GM21447 (cell line): ENCODE data around the gene SHISA7.
"Not testable (repeated sequence)": the region's sequence is repeated elsewhere in the genome, so short reads cannot be mapped to it uniquely, and the experiment has no call there.

Experiments used
- ATAC-seq: cut with Tn5 transposase; IDR thresholded peaks from one replicate; pipeline ENCODE4 v1.9.1; 2021; ENCODE audit not compliant: unreplicated experiment

SHISA7 gene

DNA sequence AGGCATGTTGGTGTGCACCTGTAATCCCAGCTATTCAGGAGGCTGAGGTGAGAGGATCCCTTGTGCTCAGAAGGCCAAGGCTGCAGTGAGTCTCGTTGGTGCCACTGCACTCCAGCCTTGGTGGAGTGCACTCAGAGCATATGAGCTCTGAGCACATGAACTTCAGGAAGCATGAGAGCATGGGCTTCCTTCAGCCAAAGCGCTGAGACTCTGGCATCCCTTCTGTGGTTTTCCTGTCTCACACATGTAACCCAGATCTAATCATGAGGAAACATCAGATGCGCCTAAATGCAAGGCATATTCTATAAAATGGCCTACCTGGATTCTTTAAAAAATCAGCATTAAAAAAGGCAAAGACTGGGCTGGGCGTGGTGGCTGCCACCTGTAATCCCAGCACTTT, 21.8 kb downstream of the SHISA7 start:
- ATAC-seq, result not testable (repeated sequence)

DNA sequence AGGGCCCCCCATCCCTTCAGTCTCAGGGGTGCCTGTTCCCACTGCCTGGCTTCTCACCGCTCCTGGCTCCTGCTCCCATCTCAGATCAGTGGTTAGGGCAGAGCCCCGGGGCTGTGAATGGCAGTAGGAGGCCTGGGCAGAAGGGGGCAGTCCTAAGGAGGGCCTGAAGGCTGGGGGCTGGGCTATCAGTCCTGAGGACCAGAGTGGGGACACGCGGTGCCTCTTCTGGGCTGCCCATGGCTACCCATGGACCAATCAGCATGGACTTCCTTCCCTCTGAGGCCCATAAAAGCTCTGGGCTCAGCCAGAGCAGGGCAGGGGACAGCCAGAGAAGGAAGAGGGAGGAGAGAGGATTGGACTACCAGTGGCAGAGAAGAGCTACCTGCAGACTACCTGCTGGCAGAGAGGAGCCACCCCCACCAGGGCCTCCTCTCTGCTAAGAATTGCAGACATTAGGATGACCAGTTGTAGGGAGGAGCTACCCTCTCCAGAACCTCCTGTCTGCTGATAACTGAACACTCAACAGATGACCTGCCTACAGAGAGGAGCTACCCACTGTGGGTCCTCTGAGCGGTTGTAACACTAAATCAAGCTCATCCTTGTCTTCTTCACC, 23.4 kb downstream of the SHISA7 start:
- no peak for ATAC-seq

DNA sequence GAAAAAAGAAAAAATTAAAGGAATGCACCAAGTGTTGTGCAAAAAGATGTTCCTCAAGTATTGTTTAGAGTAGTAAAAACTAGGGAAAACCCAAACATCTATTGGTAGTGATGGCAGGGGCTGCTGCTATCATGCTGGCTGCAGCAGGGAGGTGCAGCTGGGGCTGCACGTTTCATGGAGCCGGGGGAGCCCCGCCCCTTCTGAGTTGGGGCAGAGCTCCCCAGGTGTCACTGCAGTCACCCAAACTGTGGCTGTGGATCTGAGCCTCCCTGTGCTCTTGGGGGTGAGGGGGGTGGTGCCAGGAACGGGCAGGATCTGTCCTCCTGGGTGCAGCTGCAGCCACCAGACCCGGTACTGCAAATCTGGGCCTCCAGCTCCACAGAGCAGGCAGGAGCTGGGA, 24.0 kb downstream of the SHISA7 start:
- no peak for ATAC-seq

DNA sequence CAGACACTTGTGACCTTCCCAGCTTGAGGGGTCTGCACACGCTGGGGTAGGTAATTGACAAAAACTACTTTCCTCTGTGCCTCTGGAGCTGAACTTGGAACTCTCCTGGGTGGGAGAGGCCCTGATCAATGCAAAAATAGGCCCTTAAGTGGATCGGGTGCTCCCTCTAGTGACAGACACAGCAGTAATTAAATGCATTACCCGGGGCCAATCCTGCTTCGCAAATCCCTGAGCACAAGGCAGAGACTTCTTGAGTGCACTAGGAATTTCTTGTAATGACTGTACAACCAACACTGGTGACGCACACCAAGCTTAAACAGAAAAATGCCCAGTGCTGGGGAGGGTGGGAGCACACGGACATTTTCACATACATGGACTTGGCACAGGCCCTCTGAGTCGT, 24.9 kb downstream of the SHISA7 start:
- ATAC-seq, result no peak

DNA sequence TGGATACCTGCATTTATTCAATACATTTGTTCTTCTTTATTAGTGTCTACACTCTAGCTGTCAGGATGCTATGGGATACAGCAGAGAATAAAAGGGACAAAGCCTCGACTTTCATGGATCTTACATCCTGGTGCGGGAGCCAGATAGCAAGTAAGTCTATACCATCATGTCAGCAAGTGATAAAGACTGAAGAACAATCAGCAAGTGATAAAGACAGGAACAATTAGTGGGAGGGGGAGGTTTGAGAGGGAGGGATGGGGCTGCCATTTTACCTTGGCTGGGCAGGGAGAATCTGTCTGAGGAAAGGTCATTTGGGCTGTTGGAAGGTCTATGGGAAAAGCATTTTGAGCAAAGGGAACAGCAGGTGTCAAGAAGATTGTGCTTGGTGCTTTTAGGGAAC, 32.9 kb downstream of the SHISA7 start:
- ATAC-seq, result no peak

DNA sequence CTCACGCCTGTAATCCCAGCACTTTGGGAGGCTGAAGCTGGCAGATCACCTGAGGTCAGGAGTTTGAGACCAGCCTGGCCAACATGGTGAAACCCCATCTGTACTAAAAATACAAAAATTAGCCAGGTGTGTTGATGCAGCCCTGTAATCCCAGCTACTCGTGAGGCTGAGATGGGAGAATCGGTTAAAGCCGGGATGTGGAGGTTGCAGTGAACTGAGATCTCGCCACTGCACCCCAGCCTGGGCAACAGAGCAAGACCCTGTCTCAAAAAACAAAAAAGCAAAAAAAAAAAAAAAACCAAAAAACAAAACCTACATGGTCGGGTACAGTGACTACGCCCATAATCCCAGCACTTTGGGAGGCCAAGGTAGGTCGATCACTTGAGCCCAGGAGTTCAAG, 33.9 kb downstream of the SHISA7 start:
- not testable (repeated sequence) for ATAC-seq

DNA sequence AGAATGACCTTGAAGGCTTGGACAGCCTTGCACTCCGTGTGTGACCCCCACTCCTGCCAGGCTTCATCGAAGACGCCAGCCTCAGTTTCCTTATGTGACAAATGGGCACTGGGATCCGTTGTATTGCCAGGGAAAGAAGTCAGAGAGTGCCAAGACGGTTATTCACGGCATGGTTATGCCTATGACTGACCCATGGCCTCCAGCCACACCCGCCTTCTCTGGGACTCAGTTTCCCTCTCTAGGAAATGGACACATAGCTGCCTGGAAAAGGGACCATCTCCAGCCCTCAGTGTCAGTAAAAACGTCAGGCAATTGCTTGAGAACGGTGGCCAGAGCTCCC, 34.6 kb downstream of the SHISA7 start:
- no peak for ATAC-seq

DNA sequence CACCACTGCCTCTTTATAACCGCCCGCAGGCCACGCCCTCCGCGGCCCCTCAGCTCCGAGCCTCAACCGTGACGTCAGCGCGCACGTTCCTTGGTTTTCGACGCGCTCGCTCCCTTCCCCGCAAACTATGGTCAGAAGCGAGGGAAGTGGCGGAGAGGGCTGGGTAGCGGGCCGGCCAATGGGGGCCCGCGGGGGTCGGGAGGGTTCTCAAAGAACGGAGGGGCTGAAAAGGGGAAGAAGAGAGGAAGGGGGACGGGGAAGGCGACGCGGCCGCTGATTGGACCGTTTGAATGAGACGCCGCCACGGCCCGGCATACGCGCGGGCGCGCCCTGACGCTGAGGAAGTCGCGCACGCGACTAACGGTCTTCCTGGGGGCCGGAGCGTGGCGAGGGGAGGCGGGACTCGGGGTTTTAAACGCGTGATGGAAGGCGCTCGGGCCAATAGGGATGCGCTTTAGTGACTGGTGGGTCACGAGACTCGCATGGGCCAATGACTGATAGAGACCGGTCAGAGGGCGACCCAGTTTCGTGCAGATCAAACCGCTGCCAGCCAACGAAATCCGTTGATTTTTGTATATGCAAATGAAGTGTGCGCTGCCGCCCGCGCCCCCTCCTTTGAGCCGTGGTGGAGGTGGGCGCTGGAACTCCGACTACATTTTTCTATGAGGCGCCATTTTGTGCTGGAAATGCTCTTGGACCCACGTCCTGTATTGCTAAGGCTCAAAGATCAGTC, 35.1 kb downstream of the SHISA7 start:
- peak; percentile 85 for ATAC-seq

DNA sequence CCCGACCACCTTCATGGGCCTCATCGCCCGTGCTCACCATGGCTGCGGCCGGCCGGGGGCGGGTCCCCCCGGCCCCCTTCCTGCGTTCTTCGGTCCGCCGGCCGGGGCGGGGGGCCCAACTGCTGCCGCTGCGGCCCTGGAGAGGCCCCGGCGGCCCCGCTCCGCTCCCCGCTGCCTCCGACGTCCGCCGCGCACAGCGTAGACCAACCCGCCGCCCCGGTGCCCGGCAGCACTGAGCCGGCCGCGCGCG, 35.6 kb downstream of the SHISA7 start, which contains the start of gene UBE2S:
UBE2S (minus strand) TSS at position 239 of the 250 bp plus-strand sequence; CDS start at position 40, 199 bp downstream.
- not testable (repeated sequence) for ATAC-seq

DNA sequence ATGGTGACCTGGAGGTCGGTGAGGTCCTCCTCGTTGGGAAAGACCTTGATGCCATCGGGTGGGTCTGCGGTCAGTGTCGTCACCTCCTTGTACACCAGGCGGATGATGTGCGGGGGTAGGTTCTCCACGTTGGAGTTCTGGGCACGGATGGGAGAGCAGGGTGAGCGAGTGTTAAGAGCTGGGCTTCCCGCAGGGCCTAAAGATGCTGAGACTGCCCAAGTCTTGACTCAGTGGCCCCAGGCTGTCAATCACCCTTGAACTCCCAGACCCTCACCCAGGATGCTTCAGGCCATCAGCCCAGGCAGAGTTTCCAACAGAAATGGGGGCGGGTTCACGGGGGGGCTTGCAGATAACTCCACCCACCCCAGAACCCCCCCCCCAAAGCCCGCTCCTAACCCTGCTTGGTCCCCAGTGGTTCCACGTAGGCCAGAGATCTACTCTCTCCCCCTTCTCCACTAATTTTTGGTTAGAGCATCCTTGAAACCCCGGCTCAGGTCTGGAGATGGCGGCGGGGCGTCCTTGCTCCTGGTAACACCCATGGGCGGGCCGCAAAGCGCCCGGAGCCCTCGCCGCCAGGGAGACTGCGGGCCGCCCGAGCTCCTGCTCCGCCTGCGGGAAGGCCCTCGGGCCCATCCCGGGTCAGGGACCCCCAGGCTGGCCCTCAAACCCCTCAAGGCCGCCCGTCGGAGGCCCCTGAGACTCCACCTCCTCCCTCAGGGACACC, 36.1 kb downstream of the SHISA7 start:
- ATAC-seq, result peak; percentile 4

DNA sequence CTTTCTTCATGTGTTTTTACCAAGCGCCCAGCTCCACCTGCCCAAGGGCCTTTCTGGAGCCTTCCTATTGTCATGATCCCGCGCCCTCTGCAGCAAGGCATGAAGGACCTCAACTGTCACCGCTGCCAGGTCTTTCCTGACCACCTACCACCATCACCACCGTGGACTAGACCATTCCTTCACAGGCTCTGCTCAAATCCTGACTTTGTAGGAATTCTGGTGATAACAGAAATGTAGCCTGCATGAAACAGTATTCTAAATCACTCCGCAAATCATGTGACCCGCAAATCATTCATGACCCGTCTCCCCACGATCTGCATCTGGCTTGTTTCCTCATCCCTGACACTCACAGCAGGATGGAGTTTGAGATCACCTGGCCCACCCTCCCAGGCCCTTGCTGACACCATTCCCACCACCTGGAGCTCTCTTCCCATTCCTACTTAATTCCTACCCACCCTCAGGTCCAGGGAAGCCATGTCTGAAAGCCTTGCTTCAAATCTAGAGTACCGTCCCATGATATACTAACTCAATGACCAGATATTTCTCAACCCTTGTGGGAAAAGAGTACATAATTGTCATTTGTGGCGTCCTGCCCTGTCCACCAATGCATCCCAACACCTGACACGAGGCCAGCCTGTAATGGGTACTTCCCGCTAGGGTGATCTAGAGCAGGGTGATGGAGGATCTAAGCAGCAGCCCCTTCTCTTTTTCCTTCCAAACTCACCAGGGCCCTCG, 36.8 kb downstream of the SHISA7 start:
- ATAC-seq, result no peak

DNA sequence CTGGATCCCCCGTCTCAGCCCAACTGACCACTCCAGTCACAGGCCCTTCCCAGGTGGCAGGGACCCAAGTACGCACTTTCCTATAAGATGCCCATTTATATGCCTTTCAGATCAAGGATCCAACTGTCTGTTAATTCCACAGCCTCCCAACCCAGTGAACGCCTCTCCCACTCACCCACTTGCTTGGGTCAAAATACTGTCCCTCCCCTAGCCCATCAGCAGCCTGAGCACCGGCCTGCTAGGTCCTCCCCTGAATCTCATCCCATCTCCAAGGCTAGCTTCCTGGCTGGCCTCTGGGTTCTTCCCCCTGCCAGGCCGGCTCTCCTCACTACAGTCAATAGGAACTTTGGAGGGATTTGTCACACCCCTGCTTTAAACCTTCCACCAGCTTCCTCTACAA, 37.5 kb downstream of the SHISA7 start:
- no peak for ATAC-seq

DNA sequence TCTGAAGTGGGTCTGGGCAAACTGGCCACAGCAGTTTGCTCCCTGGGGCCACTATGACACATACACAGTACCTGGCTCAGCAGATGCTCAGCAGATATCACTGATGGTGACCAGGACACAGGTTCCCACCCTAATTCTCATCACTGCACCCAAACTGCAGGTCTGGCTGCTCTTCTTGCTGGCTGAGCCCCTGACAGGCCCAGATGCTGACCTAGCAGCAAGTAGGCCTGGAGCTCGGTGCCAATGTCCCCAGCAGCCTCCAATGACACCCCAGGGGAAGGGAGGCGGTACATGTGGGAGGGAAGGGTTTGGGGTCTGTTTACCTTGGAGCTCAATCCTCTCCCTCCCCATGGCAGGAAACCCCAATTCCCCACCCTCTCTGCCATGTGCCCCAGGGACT, 40.6 kb downstream of the SHISA7 start:
- ATAC-seq, result no peak

DNA sequence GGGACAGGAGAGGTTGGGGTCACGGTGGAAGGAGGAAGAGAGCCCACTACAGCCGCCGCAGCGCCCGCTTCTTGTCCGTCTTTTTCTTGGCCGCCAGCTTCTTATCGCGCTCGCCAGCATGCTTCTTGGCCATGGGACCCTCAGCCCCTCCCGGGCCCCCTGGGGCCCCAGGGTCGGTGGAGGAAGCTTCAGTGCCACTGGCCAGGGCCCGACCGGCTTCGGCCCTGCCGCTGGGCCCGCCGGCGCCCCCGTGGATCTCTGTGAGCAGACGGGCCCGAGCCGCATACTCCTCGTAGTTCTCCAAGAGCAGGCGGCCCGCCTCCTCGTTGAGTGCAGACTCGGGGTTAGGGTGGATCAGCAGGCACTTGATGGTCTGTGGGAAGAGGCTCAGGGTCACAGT, 41.7 kb downstream of the SHISA7 start:
- ATAC-seq, result not testable (repeated sequence)

DNA sequence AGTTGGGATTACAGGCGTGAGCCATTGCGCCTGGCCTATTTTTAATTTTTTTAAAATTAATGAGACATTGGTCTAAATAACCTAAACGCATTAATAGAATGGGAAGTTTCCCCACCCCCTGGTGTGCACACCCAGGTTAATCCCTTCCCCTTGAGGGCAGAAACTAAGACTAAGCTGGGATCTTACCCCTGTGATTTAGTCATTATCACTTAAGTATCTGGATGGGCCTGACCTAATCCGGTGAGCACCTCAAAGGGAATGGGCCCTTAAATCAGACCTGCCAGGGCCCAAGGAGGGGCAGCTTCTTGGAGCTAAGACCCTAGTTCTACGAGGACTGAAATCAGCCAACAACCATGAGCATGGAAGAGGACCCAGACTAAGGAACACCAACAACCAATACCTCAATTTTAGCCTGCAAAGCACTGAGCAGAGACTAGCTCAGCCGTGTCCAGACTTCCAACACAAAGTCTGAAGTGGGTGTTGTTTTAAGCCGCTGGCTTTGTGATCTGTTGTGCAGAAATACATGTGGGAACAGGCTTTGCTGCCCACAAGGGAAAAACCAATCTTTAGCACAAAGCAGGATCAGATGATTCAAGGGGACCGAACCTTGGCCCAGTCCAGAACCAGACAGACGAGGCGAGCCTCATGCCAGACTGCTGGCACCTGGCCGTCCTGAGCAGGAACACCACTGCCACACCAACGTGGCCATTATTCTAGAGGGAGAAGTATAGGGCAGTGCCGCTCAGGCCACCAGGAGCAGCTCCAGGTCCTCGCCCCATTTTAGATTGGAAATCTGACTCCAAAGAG, 42.6 kb downstream of the SHISA7 start:
- ATAC-seq, result no peak

DNA sequence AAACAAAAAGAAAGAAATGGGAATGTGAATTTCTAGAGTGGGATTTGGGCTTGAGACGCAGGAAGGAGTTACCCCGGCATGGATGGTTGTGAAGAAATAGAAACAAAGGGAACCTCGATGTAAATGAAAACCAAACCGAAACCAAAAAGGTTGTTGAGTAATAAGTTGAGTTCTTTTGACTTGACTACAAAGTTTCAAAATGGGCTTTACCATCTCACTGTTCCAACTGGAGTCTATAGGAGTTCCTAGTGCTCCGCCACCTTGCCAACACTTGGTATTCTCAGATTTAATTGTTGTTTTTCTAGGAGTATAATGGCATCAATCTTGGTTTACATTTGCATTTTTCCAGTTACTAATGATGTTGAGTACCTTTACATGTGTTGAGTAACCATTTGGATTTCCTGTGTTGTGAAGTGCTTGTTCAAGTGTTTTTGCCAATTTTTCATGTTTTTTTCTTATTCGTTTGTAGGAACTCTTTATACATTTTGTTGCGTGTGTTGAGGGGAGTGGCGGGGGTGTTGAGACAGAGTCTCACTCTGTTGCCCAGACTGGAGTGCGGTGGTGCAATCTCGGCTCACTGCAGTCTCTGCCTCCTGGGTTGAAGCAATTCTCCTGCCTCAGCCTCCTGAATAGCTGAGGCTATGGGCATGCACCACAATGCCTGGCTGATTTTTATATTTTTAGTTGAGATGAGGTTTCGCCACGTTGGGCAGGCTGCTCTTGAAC, 44.7 kb downstream of the SHISA7 start:
- ATAC-seq, result no peak

DNA sequence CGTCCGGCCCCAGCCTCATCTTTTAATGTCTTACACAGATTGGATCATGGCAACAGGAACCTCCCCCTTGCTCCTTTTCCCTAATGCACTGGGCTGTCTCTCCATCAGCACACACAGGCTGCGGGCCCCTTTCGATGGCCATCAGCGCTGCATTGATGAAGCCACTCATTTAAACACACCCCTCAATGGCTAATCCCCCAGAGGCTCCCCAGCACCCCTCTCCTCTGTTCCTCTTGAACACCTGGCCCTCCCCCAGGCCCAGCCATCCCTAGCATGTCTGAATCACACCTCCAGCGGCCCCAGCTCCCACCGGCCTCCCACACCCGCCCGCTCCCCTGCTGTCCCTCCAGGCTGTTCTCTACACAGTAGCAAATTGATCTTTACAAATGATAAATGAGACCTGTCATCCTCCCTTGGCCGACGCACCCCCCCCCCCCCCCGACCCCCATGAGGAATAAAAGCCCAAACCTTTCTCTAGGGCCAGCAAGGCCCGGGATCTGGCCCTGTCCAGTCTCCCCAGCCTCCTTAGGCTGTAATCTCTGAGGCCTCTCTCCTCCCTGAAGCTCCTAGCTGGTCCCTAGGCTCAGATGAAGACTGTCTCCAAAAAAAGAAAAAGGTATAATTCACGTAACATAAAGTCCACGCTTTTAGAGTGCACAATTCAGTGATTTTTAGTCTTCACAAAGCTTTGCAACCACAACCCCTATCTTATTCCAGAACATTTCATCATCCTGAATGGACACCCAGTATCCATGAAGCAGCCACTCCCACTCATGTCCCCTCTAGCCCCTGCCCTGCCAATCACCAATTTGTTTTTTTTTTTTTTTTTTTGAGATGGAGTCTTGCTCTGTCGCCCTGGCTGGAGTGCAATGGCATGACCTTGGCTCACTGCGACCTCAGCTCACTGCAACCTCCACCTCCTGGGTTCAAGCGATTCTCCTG, 50.0 kb downstream of the SHISA7 start:
- no peak for ATAC-seq

DNA sequence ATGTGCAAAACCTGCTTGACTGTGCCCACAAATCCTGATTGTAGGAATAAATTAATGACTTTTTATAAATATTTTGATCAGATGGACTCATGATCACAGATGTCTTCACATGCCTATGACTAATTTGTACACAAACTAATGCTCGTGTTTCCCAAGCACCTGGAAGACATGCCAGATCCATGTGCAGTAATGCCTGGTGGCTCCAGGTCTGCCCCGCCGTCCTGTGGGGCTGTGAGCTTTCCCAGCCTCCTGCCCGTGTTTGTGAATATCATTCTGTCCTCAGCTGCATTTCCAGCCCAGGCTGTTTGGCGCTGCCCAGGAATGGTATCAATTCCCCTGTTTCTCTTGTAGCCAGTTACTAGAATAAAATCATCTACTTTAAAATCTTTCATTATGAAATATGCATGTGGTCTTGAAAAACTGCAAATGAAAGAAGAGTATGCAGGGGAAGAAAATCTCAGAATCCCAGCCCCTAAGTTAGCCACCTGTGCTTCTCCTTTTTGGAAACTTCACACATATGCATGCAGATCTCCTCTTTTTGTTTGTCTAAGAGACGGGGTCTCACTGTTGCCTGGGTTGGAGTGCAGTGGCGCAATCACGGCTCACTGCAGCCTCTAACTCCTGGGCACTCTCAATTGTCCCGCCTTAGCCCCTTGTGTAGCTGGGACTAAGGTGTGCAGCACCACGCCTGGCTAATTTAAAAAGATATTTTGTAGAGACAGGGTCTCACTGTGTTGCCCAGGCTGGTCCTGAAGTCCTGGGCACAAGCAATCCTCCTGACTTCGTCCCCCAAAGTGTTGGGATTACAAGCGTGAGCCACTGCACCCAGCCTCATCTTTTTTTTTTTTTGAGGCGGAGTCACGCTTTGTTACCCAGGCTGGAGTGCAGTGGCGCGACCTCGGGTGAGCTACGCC, 51.1 kb downstream of the SHISA7 start:
- ATAC-seq, result no peak
